Activated T-cell treated with anti-CD3 and anti-CD28 coated beads, Interleukin-2, amount 50 U/mL, for 4 hours (primary cell): Measurements from ENCODE around the gene ZNF584. TPM values are rescaled to one million over a fixed set of nuclear protein-coding genes. Genes with fewer than 3 reads are reported as not detected.
A peak's percentile ranks its signal among the peaks of the same experiment; 100 is the strongest.

ENCODE experiments used
- ATAC-seq, 2 donors: fragments of 200-7000 bp; cut with Tn5 transposase; one replicate each; pipeline ENCODE4 v1.10.0; 2021
- DNase-seq: peaks from one replicate; pipeline ENCODE4 v3.0.0-alpha.2; 2020
- H3K27me3 Mint-ChIP-seq: one replicate; pipeline ENCODE4 v1.8.0; 2021; ENCODE audit warnings: low read depth, mixed read lengths
- H3K36me3 Mint-ChIP-seq: one replicate; pipeline ENCODE4 v1.8.0; 2022; ENCODE audit warnings: mixed read lengths; ENCODE audit not compliant: insufficient read depth
- H3K4me1 Mint-ChIP-seq: one replicate; pipeline ENCODE4 v1.8.0; 2021; ENCODE audit warnings: low read depth, mixed read lengths
- H3K4me3 Mint-ChIP-seq: one replicate; pipeline ENCODE4 v1.8.0; 2021; ENCODE audit warnings: mild to moderate bottlenecking, moderate library complexity, mixed read lengths
- H3K9me3 Mint-ChIP-seq: one replicate; pipeline ENCODE4 v1.8.0; 2021; ENCODE audit warnings: mixed read lengths
- total RNA-seq, 3 donors: library from RNA; stranded (reverse); gene quantifications; one replicate each; pipeline ENCODE4 v1.2.1, GENCODE V29; 2021

The ZNF584 gene
- total RNA-seq, 3 donors from 2014 or later = 17.8 to 20.5 (median 20.3) TPM

GRCh38 chr19:58380662-58381459, 27.6 kb upstream of the ZNF584 start, which contains the start of gene ZNF837:
Gene ZNF837, minus strand, starts transcription at chr19:58381030. Its CDS starts 11,698 bp downstream, at chr19:58369332.
- DNase-seq = peak; percentile 95
- no peaks in the 10 kb centered on the region for H3K27me3 Mint-ChIP-seq
- no peaks in the 10 kb centered on the region for H3K9me3 Mint-ChIP-seq
- H3K4me1 Mint-ChIP-seq = peaks cover 26% of the 10 kb centered on the region
- H3K4me3 Mint-ChIP-seq = peak within 1 kb of the TSS; percentile 90
- ATAC-seq = peak; percentile 85 to 86
- H3K36me3 Mint-ChIP-seq = no peaks in the 10 kb centered on the region

- H3K4me3 Mint-ChIP-seq = peak overlapping the region; percentile 90
- no peak for ATAC-seq
- no peak for DNase-seq
- H3K27me3 Mint-ChIP-seq = no peaks in the 10 kb centered on the region
- no peaks in the 10 kb centered on the region for H3K9me3 Mint-ChIP-seq
- peaks cover 29% of the 10 kb centered on the region for H3K4me1 Mint-ChIP-seq
- H3K36me3 Mint-ChIP-seq = no peaks in the 10 kb centered on the region
Measured at GRCh38 chr19:58381460-58382212, 26.8 kb upstream of the ZNF584 start.

- H3K4me1 Mint-ChIP-seq = peaks cover 35% of the 10 kb centered on the region
- no peak for ATAC-seq
Measured at GRCh38 chr19:58382997-58383603, 25.3 kb upstream of the ZNF584 start.

DNA sequence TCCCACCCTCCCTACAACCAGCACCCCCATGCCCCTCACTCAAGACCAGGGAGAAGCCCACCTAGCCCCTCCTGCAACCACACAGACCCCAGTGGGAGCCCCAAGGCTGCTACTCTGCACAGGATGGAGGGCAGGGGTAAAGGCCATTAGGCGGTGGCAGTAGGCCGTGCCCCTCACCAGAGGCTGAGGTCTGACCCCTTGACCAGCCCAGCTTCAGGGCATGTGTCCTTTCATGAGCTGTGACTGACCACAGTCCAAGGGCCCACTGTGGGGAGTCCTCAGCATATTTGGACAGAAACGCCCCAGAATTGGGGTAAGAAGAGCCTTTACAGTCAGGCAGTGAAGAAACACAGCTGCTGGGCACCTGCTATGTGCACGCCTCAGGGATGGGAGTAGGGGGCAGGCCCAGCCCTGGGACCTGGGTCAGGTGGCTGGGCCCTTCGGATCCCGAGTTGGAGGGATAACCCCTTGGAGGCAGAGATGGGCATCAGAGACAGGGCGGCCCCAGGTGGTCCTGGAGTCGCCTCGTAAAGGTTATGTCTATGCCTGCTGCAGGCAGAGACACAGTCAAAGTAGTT, 23.0 kb upstream of the ZNF584 start:
- peak overlapping the region; percentile 96 for H3K4me3 Mint-ChIP-seq
- H3K4me1 Mint-ChIP-seq = peaks cover 37% of the 10 kb centered on the region
- H3K27me3 Mint-ChIP-seq = no peaks in the 10 kb centered on the region
- H3K9me3 Mint-ChIP-seq = no peaks in the 10 kb centered on the region
- DNase-seq (no peak), ATAC-seq (no peak)
- peaks cover 22% of the 10 kb centered on the region for H3K36me3 Mint-ChIP-seq

More at GRCh38 chr19:58382997-58383603, 25.3 kb upstream of the ZNF584 start:
- DNase-seq = no peak
- Mint-ChIP-seq H3K4me3 (peak overlapping the region; percentile 76), H3K27me3 (no peaks in the 10 kb centered on the region), H3K36me3 (peaks cover 8% of the 10 kb centered on the region), H3K9me3 (no peaks in the 10 kb centered on the region)

GRCh38 chr19:58385891-58386575, 22.4 kb upstream of the ZNF584 start:
- peak; percentile 10 to 18 for ATAC-seq
- Mint-ChIP-seq H3K9me3 (no peaks in the 10 kb centered on the region), H3K27me3 (no peaks in the 10 kb centered on the region), H3K36me3 (peaks cover 27% of the 10 kb centered on the region), H3K4me3 (peak overlapping the region; percentile 96), H3K4me1 (peaks cover 40% of the 10 kb centered on the region)
- no peak for DNase-seq

DNA sequence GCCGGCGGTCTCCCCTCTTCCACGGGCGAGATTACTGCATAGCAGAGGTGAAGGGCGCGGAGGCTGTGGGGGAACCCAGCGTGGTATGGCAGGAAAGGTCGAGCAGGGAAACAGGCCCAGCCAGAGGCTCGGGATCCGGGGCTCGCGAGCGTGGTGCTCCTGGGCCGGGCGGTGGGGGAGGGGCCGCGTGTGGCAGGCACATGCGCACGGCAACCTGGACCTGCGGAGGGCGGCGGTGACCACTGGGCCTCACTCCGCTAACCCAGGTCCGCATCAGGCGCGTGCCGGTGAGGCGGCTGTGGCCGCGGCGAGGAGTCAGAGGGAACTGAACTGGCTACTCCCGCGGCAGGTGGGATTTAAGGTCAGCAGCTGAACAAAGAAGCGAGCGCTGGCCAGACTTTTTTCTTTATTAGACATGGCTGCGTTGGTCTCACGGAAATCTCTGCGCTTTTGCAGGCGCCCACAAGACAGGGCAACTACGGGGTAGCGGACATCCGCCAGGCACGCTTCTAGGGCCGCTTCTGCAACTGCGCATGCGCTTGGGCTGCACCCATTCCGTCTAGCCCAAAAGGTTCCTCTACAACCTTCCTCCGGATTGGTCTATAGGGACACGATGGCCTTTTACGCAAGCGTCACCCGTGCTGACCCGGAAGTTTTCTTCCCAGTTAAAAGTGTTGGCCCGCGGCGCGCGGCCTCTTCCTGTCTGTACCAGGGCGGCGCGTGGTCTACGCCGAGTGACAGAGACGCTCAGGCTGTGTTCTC, 21.7 kb upstream of the ZNF584 start, which contains the start of gene RPS5:
Gene RPS5, plus strand, starts transcription at position 694 of the 762 bp plus-strand sequence. CDS start 869 bp downstream, outside the sequence.
- H3K4me3 Mint-ChIP-seq = peak within 1 kb of the TSS; percentile 96
- peaks cover 28% of the 10 kb centered on the region for H3K36me3 Mint-ChIP-seq
- DNase-seq (peak; percentile 95), ATAC-seq (peak; percentile 87 to 91)
- H3K27me3 Mint-ChIP-seq = no peaks in the 10 kb centered on the region
- H3K9me3 Mint-ChIP-seq = no peaks in the 10 kb centered on the region
- peaks cover 37% of the 10 kb centered on the region for H3K4me1 Mint-ChIP-seq

DNA sequence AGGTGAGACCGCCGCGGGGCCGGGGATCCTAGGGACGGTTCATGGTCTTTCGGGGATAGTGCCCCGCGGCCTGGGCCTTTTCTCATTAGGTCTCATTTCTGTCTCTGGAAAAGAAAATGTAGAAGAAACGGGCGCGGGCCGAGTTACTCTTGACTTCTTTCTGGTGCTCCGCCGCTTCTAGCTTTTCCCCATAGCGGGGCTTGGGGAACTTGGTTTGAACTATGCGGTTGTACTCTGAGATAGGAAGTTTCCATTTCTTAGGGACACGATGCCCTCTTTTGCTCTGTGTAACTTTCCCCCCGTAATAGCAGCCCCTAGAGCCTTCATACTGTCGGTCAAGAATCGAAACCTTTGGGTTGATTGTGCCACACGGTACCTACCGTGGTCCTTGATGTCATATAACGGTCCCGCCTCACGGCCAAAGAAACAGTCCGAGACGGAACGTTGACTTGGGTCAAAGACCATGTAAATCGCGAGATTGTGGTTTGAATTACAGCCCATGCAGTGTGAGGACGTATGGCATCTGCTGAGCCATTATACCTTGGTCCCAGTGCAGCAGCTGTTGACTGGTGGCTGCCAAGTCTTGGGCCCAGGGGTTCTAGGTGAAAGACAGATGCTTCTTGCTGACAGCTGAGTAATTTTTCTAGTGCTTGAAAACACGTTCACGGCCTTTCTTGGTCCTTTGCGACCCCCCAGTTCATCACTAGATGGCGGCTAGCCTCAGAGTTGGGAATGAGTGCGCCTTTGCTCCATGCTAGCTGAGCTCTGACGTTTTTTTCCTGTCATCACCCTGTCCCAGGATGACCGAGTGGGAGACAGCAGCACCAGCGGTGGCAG, 20.9 kb upstream of the ZNF584 start:
- Mint-ChIP-seq H3K4me3 (peak overlapping the region; percentile 96), H3K9me3 (no peaks in the 10 kb centered on the region), H3K27me3 (no peaks in the 10 kb centered on the region), H3K36me3 (peaks cover 32% of the 10 kb centered on the region), H3K4me1 (peaks cover 35% of the 10 kb centered on the region)
- DNase-seq (no peak), ATAC-seq (no peak)

GRCh38 chr19:58388175-58388526, 20.3 kb upstream of the ZNF584 start:
- Mint-ChIP-seq H3K36me3 (peaks cover 36% of the 10 kb centered on the region), H3K27me3 (no peaks in the 10 kb centered on the region), H3K4me3 (peak overlapping the region; percentile 96), H3K4me1 (peaks cover 38% of the 10 kb centered on the region), H3K9me3 (no peaks in the 10 kb centered on the region)
- DNase-seq (no peak), ATAC-seq (no peak)

DNA sequence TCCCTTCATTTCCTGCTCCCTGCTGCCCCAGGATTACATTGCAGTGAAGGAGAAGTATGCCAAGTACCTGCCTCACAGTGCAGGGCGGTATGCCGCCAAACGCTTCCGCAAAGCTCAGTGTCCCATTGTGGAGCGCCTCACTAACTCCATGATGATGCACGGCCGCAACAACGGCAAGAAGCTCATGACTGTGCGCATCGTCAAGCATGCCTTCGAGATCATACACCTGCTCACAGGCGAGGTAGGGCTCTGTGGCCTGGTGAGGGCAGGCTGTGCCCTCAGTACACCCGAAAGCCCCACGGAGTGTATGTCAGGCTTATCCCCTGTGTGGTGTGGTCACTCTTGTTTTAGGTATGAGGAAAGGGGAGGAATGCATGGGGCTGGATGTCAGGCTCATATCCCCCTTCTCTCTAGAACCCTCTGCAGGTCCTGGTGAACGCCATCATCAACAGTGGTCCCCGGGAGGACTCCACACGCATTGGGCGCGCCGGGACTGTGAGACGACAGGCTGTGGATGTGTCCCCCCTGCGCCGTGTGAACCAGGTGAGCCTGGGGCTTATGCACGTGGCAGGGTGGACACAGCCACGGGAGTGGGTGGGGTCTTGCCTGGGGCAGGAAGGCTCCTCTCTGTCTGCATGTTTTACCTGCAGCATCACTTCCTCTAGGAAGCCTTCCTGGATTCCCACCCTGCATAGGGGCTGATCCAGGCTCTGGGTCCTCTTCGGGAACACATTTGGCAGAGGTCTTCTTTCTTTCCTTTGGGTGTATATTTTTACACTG, 15.3 kb upstream of the ZNF584 start:
- H3K4me3 Mint-ChIP-seq = no peak overlapping the region
- peaks cover 23% of the 10 kb centered on the region for H3K4me1 Mint-ChIP-seq
- H3K36me3 Mint-ChIP-seq = peaks cover 48% of the 10 kb centered on the region
- no peak for DNase-seq
- peaks cover 16% of the 10 kb centered on the region for H3K27me3 Mint-ChIP-seq
- H3K9me3 Mint-ChIP-seq = no peaks in the 10 kb centered on the region
- no peak for ATAC-seq

GRCh38 chr19:58393725-58394033, 14.8 kb upstream of the ZNF584 start:
- H3K9me3 Mint-ChIP-seq = no peaks in the 10 kb centered on the region
- peaks cover 18% of the 10 kb centered on the region for H3K4me1 Mint-ChIP-seq
- H3K27me3 Mint-ChIP-seq = peaks cover 20% of the 10 kb centered on the region
- ATAC-seq = no peak
- peaks cover 44% of the 10 kb centered on the region for H3K36me3 Mint-ChIP-seq
- no peak overlapping the region for H3K4me3 Mint-ChIP-seq
- no peak for DNase-seq

GRCh38 chr19:58394821-58395219, 13.6 kb upstream of the ZNF584 start:
- peak in 1 of 2 donors; percentile 3 for ATAC-seq
- DNase-seq = no peak
- H3K36me3 Mint-ChIP-seq = peaks cover 37% of the 10 kb centered on the region
- H3K4me1 Mint-ChIP-seq = peaks cover 11% of the 10 kb centered on the region
- no peak overlapping the region for H3K4me3 Mint-ChIP-seq
- H3K9me3 Mint-ChIP-seq = no peaks in the 10 kb centered on the region
- H3K27me3 Mint-ChIP-seq = peaks cover 20% of the 10 kb centered on the region
